GM12874 (cell line): Measurements from ENCODE around the gene PLOD2.

Source experiments
- CTCF ChIP-seq: IDR thresholded peaks from 2 replicates; pipeline ENCODE4 v1.5.1; 2011; ENCODE audit warnings: low read depth, mild to moderate bottlenecking, control low read depth, low read length, moderate library complexity; ENCODE audit not compliant: insufficient read depth

Gene PLOD2

GRCh38 chr3:146110161-146110560 is 50.8 kb downstream of the PLOD2 start:
- no peak for TF ChIP-seq CTCF

- no peak for TF ChIP-seq CTCF
Measured at GRCh38 chr3:146106986-146107385, 54.0 kb downstream of the PLOD2 start.

DNA sequence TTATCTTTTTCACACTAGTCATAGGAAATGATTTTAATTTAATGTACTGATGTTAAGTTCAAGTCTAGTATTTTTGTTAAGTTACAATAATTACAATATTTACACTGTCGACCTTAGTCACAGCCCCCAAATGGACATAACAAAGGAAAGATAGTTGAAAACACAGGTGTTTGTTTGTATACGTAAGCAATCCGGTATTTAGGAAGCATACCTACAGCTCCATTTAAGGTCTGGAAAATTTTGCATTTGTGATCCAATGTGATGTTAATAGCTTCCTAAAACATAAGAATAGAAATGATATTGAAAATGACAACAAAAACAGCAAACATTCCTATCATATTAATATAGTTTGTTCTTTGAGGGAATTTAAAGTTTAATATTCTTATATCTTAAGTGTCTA is 56.9 kb downstream of the PLOD2 start:
- TF ChIP-seq CTCF = no peak

DNA sequence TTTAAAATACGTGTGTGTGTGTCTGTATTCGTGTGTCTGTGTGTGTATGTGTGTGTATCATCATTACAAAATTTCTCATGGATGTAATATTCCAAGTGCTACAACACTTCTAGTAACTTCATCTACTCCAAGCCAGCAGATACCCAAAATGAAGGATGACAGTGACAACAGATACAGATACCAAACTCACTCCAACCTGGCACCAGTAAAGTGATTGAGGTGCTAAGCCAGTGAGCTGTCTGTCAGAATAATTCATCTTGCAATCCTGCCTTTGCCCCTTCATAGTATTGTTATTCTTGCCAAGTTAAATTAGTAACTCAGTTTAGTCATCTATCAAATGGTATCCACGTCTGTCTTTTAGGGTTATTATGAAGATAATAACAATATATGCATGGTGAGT is 58.1 kb downstream of the PLOD2 start:
- TF ChIP-seq CTCF = no peak

DNA sequence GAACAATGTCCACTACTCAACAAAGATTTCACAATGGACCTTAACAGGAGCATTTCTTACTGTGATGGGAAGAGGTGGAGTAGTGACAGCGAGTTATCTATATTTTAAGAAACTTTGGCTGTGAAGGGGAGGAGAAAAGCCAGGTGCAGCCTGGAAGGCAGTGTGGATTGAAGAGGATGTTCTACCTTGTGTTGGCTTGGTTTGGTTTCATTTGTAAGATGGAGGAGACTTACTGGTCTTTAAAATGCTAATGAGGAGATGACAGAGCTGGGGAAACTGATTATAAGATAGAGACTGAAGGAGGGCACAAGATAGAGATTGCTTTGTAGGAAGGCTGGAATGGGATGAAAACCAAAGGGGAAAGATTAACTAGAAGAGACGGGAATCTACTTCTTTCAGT is 59.4 kb downstream of the PLOD2 start:
- TF ChIP-seq CTCF = no peak

- no peak for TF ChIP-seq CTCF
Measured at GRCh38 chr3:146100825-146101444, 60.0 kb downstream of the PLOD2 start.

DNA sequence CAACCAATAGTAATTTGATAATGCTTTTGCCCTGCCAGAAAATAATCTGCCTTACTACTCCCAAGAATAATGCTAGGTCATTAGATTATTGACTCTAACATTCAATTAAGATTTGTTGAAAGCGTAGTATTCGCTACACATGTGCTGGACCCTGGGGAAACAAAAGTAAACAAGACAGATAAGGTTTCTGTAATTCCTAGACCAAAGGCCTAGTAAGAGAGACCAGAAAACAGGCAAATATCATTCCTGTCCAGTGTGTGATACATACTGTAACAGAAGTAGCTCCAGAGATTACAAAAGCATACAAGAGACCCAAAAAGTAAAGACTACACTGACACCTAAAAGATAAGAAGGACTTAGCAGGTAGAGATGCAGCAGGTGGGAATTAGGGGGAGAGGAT is 60.8 kb downstream of the PLOD2 start:
- TF ChIP-seq CTCF = no peak
